ENCODE data around the gene RXRB. TPM values are rescaled to one million over a fixed set of nuclear protein-coding genes. Genes with fewer than 3 reads are reported as not detected.

RXRB gene
- total and polyA plus RNA-seq, 2 donors (not counting 1 experiment from before 2014, with no cell fraction given) = 25.9 to 34.0 TPM

- DNase-seq (ENCODE audit: low read depth in 2 of 2) = no peak
- Histone ChIP-seq H3K27ac (ENCODE audit: insufficient read depth, low read length) (no peak overlapping the region), H3K27me3 (ENCODE audit: control insufficient read depth, insufficient read depth, low read length) (no peaks in the 10 kb centered on the region), H3K9ac (ENCODE audit: insufficient read depth, low read length) (no peak overlapping the region), H2AFZ (ENCODE audit: low read length) (no peak overlapping the region), H3K4me2 (ENCODE audit: extremely low read depth, insufficient read depth, low read length) (no peak overlapping the region), H3K4me3 (replicated peaks in 1 of 4; ENCODE audit: control extremely low read depth in 1 of 4, insufficient read depth in 1 of 4, low read depth in 3 of 4, low read length in 4 of 4) (no peak overlapping the region), H3K4me1 (ENCODE audit: control insufficient read depth, extremely low read depth, insufficient read depth, low read length) (no peaks in the 10 kb centered on the region), H3K36me3 (ENCODE audit: control insufficient read depth, insufficient read depth, low read length) (no peaks in the 10 kb centered on the region), H3K79me2 (ENCODE audit: control insufficient read depth, insufficient read depth, low read length) (no peaks in the 10 kb centered on the region), H3K9me3 (ENCODE audit: control insufficient read depth, insufficient read depth, low read depth, low read length) (no peaks in the 10 kb centered on the region), H4K20me1 (ENCODE audit: control insufficient read depth, extremely low read depth, insufficient read depth, low read length) (no peaks in the 10 kb centered on the region)
- TF ChIP-seq EZH2 (IDR thresholded peaks at IDR 0.05; ENCODE audit: low read length, missing control alignments) = no peak
- TF ChIP-seq, protein P1, sequence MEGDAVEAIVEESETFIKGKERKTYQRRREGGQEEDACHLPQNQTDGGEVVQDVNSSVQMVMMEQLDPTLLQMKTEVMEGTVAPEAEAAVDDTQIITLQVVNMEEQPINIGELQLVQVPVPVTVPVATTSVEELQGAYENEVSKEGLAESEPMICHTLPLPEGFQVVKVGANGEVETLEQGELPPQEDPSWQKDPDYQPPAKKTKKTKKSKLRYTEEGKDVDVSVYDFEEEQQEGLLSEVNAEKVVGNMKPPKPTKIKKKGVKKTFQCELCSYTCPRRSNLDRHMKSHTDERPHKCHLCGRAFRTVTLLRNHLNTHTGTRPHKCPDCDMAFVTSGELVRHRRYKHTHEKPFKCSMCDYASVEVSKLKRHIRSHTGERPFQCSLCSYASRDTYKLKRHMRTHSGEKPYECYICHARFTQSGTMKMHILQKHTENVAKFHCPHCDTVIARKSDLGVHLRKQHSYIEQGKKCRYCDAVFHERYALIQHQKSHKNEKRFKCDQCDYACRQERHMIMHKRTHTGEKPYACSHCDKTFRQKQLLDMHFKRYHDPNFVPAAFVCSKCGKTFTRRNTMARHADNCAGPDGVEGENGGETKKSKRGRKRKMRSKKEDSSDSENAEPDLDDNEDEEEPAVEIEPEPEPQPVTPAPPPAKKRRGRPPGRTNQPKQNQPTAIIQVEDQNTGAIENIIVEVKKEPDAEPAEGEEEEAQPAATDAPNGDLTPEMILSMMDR (conservative IDR thresholded peaks at IDR 0.05 in 1 of 2, IDR thresholded peaks at IDR 0.05 in 1 of 2; ENCODE audit: low read depth in 1 of 2, low read length in 2 of 2) = no peak
Measured at GRCh38 chr6:33176906-33177305, 23.6 kb downstream of the RXRB start.

GRCh38 chr6:33175436-33176069 lies 24.9 kb downstream of the RXRB start:
- no peaks in the 10 kb centered on the region for H3K79me2 ChIP-seq (ENCODE audit: control insufficient read depth, insufficient read depth, low read length)
- no peak overlapping the region for H3K9ac ChIP-seq (ENCODE audit: insufficient read depth, low read length)
- no peaks in the 10 kb centered on the region for H4K20me1 ChIP-seq (ENCODE audit: control insufficient read depth, extremely low read depth, insufficient read depth, low read length)
- DNase-seq (ENCODE audit: low read depth in 2 of 2) = no peak
- TF ChIP-seq, protein P1 (conservative IDR thresholded peaks at IDR 0.05 in 1 of 2, IDR thresholded peaks at IDR 0.05 in 1 of 2; ENCODE audit: low read depth in 1 of 2, low read length in 2 of 2) = no peak
- no peak for TF ChIP-seq EZH2 (IDR thresholded peaks at IDR 0.05; ENCODE audit: low read length, missing control alignments)
- no peak overlapping the region for H3K27ac ChIP-seq (ENCODE audit: insufficient read depth, low read length)
- H3K9me3 ChIP-seq (ENCODE audit: control insufficient read depth, insufficient read depth, low read depth, low read length) = no peaks in the 10 kb centered on the region
- H3K4me3 ChIP-seq (replicated peaks in 1 of 4; ENCODE audit: control extremely low read depth in 1 of 4, insufficient read depth in 1 of 4, low read depth in 3 of 4, low read length in 4 of 4) = no peak overlapping the region
- no peak overlapping the region for H3K4me2 ChIP-seq (ENCODE audit: extremely low read depth, insufficient read depth, low read length)
- H3K4me1 ChIP-seq (ENCODE audit: control insufficient read depth, extremely low read depth, insufficient read depth, low read length) = no peaks in the 10 kb centered on the region
- no peaks in the 10 kb centered on the region for H3K27me3 ChIP-seq (ENCODE audit: control insufficient read depth, insufficient read depth, low read length)
- no peak overlapping the region for H2AFZ ChIP-seq (ENCODE audit: low read length)
- no peaks in the 10 kb centered on the region for H3K36me3 ChIP-seq (ENCODE audit: control insufficient read depth, insufficient read depth, low read length)

DNA sequence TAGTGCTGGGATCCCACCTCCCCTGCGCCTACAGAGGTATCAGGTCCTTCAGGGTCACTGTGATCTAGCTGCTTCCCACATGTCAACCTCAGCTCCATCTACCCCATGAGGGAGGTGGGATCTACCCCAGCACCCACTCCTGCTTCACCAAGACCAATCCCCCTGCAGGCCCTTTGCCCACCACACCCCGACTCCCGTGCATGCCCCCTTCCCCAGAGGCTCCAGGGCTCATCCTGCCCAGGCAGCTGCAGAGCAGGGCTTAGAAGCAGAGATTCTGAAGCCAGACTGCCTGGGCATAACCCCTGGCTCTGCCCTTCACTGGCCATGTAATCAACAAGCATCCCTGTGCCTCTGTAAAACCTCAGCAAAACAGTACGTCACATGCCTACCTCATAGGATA lies 25.7 kb downstream of the RXRB start:
- no peaks in the 10 kb centered on the region for H3K27me3 ChIP-seq (ENCODE audit: control insufficient read depth, insufficient read depth, low read length)
- no peak for TF ChIP-seq EZH2 (IDR thresholded peaks at IDR 0.05; ENCODE audit: low read length, missing control alignments)
- TF ChIP-seq, protein P1 (conservative IDR thresholded peaks at IDR 0.05 in 1 of 2, IDR thresholded peaks at IDR 0.05 in 1 of 2; ENCODE audit: low read depth in 1 of 2, low read length in 2 of 2) = no peak
- no peaks in the 10 kb centered on the region for H3K36me3 ChIP-seq (ENCODE audit: control insufficient read depth, insufficient read depth, low read length)
- H3K4me1 ChIP-seq (ENCODE audit: control insufficient read depth, extremely low read depth, insufficient read depth, low read length) = no peaks in the 10 kb centered on the region
- no peak overlapping the region for H3K9ac ChIP-seq (ENCODE audit: insufficient read depth, low read length)
- no peak overlapping the region for H3K4me2 ChIP-seq (ENCODE audit: extremely low read depth, insufficient read depth, low read length)
- no peak overlapping the region for H2AFZ ChIP-seq (ENCODE audit: low read length)
- DNase-seq (ENCODE audit: low read depth in 2 of 2) = no peak
- H3K4me3 ChIP-seq (replicated peaks in 1 of 4; ENCODE audit: control extremely low read depth in 1 of 4, insufficient read depth in 1 of 4, low read depth in 3 of 4, low read length in 4 of 4) = no peak overlapping the region
- H4K20me1 ChIP-seq (ENCODE audit: control insufficient read depth, extremely low read depth, insufficient read depth, low read length) = no peaks in the 10 kb centered on the region
- no peaks in the 10 kb centered on the region for H3K79me2 ChIP-seq (ENCODE audit: control insufficient read depth, insufficient read depth, low read length)
- no peak overlapping the region for H3K27ac ChIP-seq (ENCODE audit: insufficient read depth, low read length)
- H3K9me3 ChIP-seq (ENCODE audit: control insufficient read depth, insufficient read depth, low read depth, low read length) = no peaks in the 10 kb centered on the region
